Nephron progenitor cell (in vitro differentiated cells): Measurements from ENCODE around the gene FLNC.

Source experiments
- DNase-seq: peaks from one replicate; pipeline ENCODE4 v3.0.0; 2021
- H3K27ac Mint-ChIP-seq: 2 replicates; pipeline ENCODE4 v1.8.0; 2021; ENCODE audit warnings: mild to moderate bottlenecking, moderate library complexity, mixed read lengths
- H3K27me3 Mint-ChIP-seq: 2 replicates; pipeline ENCODE4 v1.8.0; 2021; ENCODE audit warnings: mild to moderate bottlenecking, low read depth, mixed read lengths; ENCODE audit not compliant: poor library complexity
- H3K36me3 Mint-ChIP-seq: 2 replicates; pipeline ENCODE4 v1.8.0; 2021; ENCODE audit warnings: low read depth, mixed read lengths
- H3K4me1 Mint-ChIP-seq: 2 replicates; pipeline ENCODE4 v1.8.0; 2021; ENCODE audit warnings: mixed read lengths
- H3K4me3 Mint-ChIP-seq: 2 replicates; pipeline ENCODE4 v1.8.0; 2021; ENCODE audit warnings: mild to moderate bottlenecking, moderate library complexity, mixed read lengths
- H3K9me3 Mint-ChIP-seq: 2 replicates; pipeline ENCODE4 v1.8.0; 2021; ENCODE audit warnings: mild to moderate bottlenecking, moderate library complexity, mixed read lengths
- CTCF ChIP-seq: fragments of 200-600 bp; sonication (generic); IDR thresholded peaks from 2 replicates; pipeline ENCODE4 v1.5.0; 2021; ENCODE audit warnings: antibody characterized with exemption

FLNC gene

GRCh38 chr7:128894101-128894440, 63.9 kb downstream of the FLNC start:
- Mint-ChIP-seq H3K27me3 (peaks cover 21% of the 10 kb centered on the region), H3K4me3 (no peak overlapping the region), H3K36me3 (peaks cover 34% of the 10 kb centered on the region), H3K27ac (no peak overlapping the region), H3K4me1 (no peaks in the 10 kb centered on the region), H3K9me3 (peaks cover 5% of the 10 kb centered on the region)
- no peak for DNase-seq
- TF ChIP-seq CTCF, result no peak

GRCh38 chr7:128895320-128895719, 65.1 kb downstream of the FLNC start:
- Mint-ChIP-seq H3K4me1 (no peaks in the 10 kb centered on the region), H3K9me3 (peaks cover 14% of the 10 kb centered on the region), H3K27ac (no peak overlapping the region), H3K27me3 (peaks cover 9% of the 10 kb centered on the region), H3K36me3 (peaks cover 40% of the 10 kb centered on the region), H3K4me3 (no peak overlapping the region)
- no peak for DNase-seq
- no peak for TF ChIP-seq CTCF

GRCh38 chr7:128899392-128899791, 69.2 kb downstream of the FLNC start:
- Mint-ChIP-seq H3K27me3 (no peaks in the 10 kb centered on the region), H3K4me3 (no peak overlapping the region), H3K36me3 (peaks cover 71% of the 10 kb centered on the region), H3K9me3 (peaks cover 25% of the 10 kb centered on the region), H3K4me1 (no peaks in the 10 kb centered on the region), H3K27ac (no peak overlapping the region)
- no peak for DNase-seq
- no peak for TF ChIP-seq CTCF

- Mint-ChIP-seq H3K36me3 (peaks cover 80% of the 10 kb centered on the region), H3K27me3 (no peaks in the 10 kb centered on the region), H3K9me3 (peaks cover 25% of the 10 kb centered on the region), H3K27ac (no peak overlapping the region), H3K4me1 (no peaks in the 10 kb centered on the region), H3K4me3 (no peak overlapping the region)
- DNase-seq, result no peak
- TF ChIP-seq CTCF, result no peak
These were observed 70.0 kb downstream of the FLNC start for GRCh38 chr7:128900237-128900636.

GRCh38 chr7:128902761-128903585, 72.8 kb downstream of the FLNC start:
- DNase-seq, result no peak
- peaks cover 4% of the 10 kb centered on the region for H3K4me1 Mint-ChIP-seq
- no peak overlapping the region for H3K27ac Mint-ChIP-seq
- H3K4me3 Mint-ChIP-seq, result no peak overlapping the region
- peaks cover 73% of the 10 kb centered on the region for H3K36me3 Mint-ChIP-seq
- peaks cover 25% of the 10 kb centered on the region for H3K9me3 Mint-ChIP-seq
- TF ChIP-seq CTCF, result no peak
- no peaks in the 10 kb centered on the region for H3K27me3 Mint-ChIP-seq
